IgD-negative memory B cell (primary cell): ENCODE measurements around the gene CXXC4. TPM values are rescaled to one million over a fixed set of nuclear protein-coding genes. Genes with fewer than 3 reads are reported as not detected.

Source experiments
- H3K27ac Mint-ChIP-seq, 3 donors: one replicate each; pipeline ENCODE4 v1.8.0; 2020 to 2022; ENCODE audit warnings: mild to moderate bottlenecking in 3 of 3, mixed read lengths in 3 of 3, moderate library complexity in 1 of 3
- H3K27me3 Mint-ChIP-seq: one replicate; pipeline ENCODE4 v1.8.0; 2021; ENCODE audit warnings: mixed read lengths
- H3K36me3 Mint-ChIP-seq: one replicate; pipeline ENCODE4 v1.8.0; 2020; ENCODE audit warnings: mild to moderate bottlenecking, mixed read lengths
- H3K4me1 Mint-ChIP-seq, 3 donors: one replicate each; pipeline ENCODE4 v1.8.0; 2020 to 2022; ENCODE audit warnings: mixed read lengths in 3 of 3, mild to moderate bottlenecking in 1 of 3
- H3K4me3 Mint-ChIP-seq, 4 donors: one replicate each; pipeline ENCODE4 v1.8.0; 2020 to 2022; ENCODE audit warnings: mild to moderate bottlenecking in 4 of 4, mixed read lengths in 4 of 4, moderate library complexity in 3 of 4
- H3K9me3 Mint-ChIP-seq, 3 donors: one replicate each; pipeline ENCODE4 v1.8.0; 2020 to 2021; ENCODE audit warnings: mixed read lengths in 3 of 3, mild to moderate bottlenecking in 1 of 3
- polyA plus RNA-seq: library from polyadenylated mRNA; unstranded; fragments of 300-500 nt; fragmentation: Illumina TruSeq; gene quantifications from one replicate; pipeline ENCODE4 v1.2.3, GENCODE V29; 2021

Gene CXXC4
- polyA plus RNA-seq, 1 donor from 2014 or later = not detected

GRCh38 chr4:104462641-104463040 is 32.1 kb downstream of the CXXC4 start:
- peaks cover 5% of the 10 kb centered on the region for H3K27me3 Mint-ChIP-seq
- H3K27ac Mint-ChIP-seq = no peak overlapping the region
- no peak overlapping the region for H3K4me3 Mint-ChIP-seq
- H3K9me3 Mint-ChIP-seq = peaks cover 0 to 3% (median 0%) of the 10 kb centered on the region in 3 donors
- H3K4me1 Mint-ChIP-seq = no peaks in the 10 kb centered on the region
- no peaks in the 10 kb centered on the region for H3K36me3 Mint-ChIP-seq

GRCh38 chr4:104457308-104457981 is 37.2 kb downstream of the CXXC4 start:
- Mint-ChIP-seq H3K27ac (no peak overlapping the region), H3K36me3 (no peaks in the 10 kb centered on the region), H3K4me1 (no peaks in the 10 kb centered on the region), H3K4me3 (no peak overlapping the region), H3K9me3 (peaks cover 0 to 3% (median 0%) of the 10 kb centered on the region in 3 donors), H3K27me3 (peaks cover 2% of the 10 kb centered on the region)

- no peaks in the 10 kb centered on the region for H3K36me3 Mint-ChIP-seq
- H3K9me3 Mint-ChIP-seq = no peaks in the 10 kb centered on the region
- H3K27ac Mint-ChIP-seq = no peak overlapping the region
- no peaks in the 10 kb centered on the region for H3K4me1 Mint-ChIP-seq
- no peaks in the 10 kb centered on the region for H3K27me3 Mint-ChIP-seq
- H3K4me3 Mint-ChIP-seq = no peak overlapping the region
These were observed 43.1 kb downstream of the CXXC4 start for GRCh38 chr4:104451573-104451972.

GRCh38 chr4:104449537-104449936 is 45.2 kb downstream of the CXXC4 start:
- Mint-ChIP-seq H3K27me3 (no peaks in the 10 kb centered on the region), H3K27ac (no peak overlapping the region), H3K36me3 (no peaks in the 10 kb centered on the region)

GRCh38 chr4:104447294-104447693 is 47.4 kb downstream of the CXXC4 start:
- no peaks in the 10 kb centered on the region for H3K36me3 Mint-ChIP-seq
- H3K4me1 Mint-ChIP-seq = no peaks in the 10 kb centered on the region
- H3K4me3 Mint-ChIP-seq = no peak overlapping the region
- no peaks in the 10 kb centered on the region for H3K9me3 Mint-ChIP-seq
- H3K27ac Mint-ChIP-seq = no peak overlapping the region
- H3K27me3 Mint-ChIP-seq = no peaks in the 10 kb centered on the region

More at GRCh38 chr4:104449537-104449936, 45.2 kb downstream of the CXXC4 start:
- H3K4me3 Mint-ChIP-seq = no peak overlapping the region
- no peaks in the 10 kb centered on the region for H3K9me3 Mint-ChIP-seq
- H3K4me1 Mint-ChIP-seq = no peaks in the 10 kb centered on the region

DNA sequence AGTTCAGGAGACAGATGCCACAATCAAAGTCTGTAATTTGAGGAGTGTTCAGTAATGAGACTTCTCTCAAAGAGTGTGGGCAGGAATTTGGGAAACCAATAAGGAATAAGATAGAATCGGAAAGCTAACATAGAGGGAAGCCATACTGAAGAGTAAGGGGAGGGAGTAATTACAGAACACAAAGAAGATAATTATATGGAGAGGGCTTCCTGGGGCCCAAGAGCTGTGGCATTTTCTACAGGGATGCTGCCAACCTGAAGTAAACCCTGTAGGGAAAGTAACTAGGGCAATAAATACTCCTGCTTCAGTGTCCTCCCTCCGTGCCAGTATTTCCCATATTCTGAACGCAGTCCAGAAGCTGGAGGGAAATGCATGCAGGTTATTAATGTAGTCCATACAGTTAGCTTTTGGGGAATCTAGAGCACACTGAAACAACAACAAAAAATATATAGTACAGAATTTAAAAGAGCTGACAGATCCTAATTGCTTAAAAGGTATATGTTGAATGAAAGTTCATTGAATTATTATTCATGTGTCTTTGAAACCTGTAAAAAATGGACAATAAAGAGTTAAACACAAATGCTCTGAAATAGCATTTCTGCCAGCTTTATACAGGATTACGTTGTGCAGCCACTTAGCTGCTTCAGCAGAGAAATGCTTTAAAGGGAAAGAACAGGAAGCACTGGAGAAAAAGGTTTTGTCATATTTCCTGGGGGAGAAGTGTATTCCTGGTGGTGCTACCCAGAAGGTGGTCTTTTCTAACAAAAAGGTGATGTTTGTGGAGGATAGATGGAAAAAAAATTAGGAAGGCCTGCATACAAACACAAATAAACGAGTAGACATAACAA is 48.0 kb downstream of the CXXC4 start:
- H3K27me3 Mint-ChIP-seq = no peaks in the 10 kb centered on the region
- H3K4me3 Mint-ChIP-seq = no peak overlapping the region
- no peaks in the 10 kb centered on the region for H3K9me3 Mint-ChIP-seq
- no peak overlapping the region for H3K27ac Mint-ChIP-seq
- no peaks in the 10 kb centered on the region for H3K36me3 Mint-ChIP-seq
- no peaks in the 10 kb centered on the region for H3K4me1 Mint-ChIP-seq

DNA sequence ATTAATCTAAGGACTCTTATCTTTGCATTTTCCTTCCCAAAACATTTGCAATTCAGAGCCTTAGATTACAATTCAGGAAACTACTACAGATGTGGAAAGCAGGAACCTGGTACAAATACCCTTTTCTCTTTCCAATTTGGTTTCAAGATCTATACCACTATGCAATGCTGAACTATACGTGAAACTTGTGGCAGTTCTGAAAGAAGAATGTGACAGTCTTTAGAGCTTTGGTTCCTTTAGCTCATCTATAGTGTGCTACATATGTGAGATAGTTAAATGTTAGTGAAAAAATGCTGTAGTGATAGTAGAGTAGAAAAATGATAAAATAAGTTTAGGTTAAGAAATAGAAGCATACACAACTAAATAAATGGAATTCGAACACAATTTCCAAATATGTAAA is 50.0 kb downstream of the CXXC4 start:
- H3K27ac Mint-ChIP-seq = no peak overlapping the region
- no peaks in the 10 kb centered on the region for H3K4me1 Mint-ChIP-seq
- no peaks in the 10 kb centered on the region for H3K27me3 Mint-ChIP-seq
- no peak overlapping the region for H3K4me3 Mint-ChIP-seq
- H3K9me3 Mint-ChIP-seq = no peaks in the 10 kb centered on the region
- H3K36me3 Mint-ChIP-seq = no peaks in the 10 kb centered on the region

GRCh38 chr4:104436542-104436941 is 58.2 kb downstream of the CXXC4 start:
- Mint-ChIP-seq H3K27me3 (peaks cover 6% of the 10 kb centered on the region), H3K4me3 (no peak overlapping the region), H3K9me3 (no peaks in the 10 kb centered on the region), H3K36me3 (no peaks in the 10 kb centered on the region), H3K4me1 (no peaks in the 10 kb centered on the region), H3K27ac (no peak overlapping the region)

- Mint-ChIP-seq H3K4me1 (no peaks in the 10 kb centered on the region), H3K9me3 (peaks cover 1 to 3% (median 2%) of the 10 kb centered on the region in 3 donors), H3K4me3 (no peak overlapping the region), H3K36me3 (peaks cover 2% of the 10 kb centered on the region), H3K27me3 (peaks cover 6% of the 10 kb centered on the region), H3K27ac (no peak overlapping the region)
These were observed 65.4 kb downstream of the CXXC4 start for GRCh38 chr4:104429150-104429741.

GRCh38 chr4:104425948-104426347 is 68.7 kb downstream of the CXXC4 start:
- Mint-ChIP-seq H3K4me1 (no peaks in the 10 kb centered on the region), H3K9me3 (peaks cover 0 to 3% (median 0%) of the 10 kb centered on the region in 3 donors), H3K4me3 (no peak overlapping the region), H3K27ac (no peak overlapping the region), H3K27me3 (peaks cover 4% of the 10 kb centered on the region), H3K36me3 (peaks cover 2% of the 10 kb centered on the region)

- H3K9me3 Mint-ChIP-seq = peaks cover 0 to 3% (median 0%) of the 10 kb centered on the region in 3 donors
- H3K27me3 Mint-ChIP-seq = peaks cover 4% of the 10 kb centered on the region
- H3K36me3 Mint-ChIP-seq = peaks cover 2% of the 10 kb centered on the region
- H3K4me3 Mint-ChIP-seq = no peak overlapping the region
- no peaks in the 10 kb centered on the region for H3K4me1 Mint-ChIP-seq
- H3K27ac Mint-ChIP-seq = no peak overlapping the region
These were observed 69.7 kb downstream of the CXXC4 start for GRCh38 chr4:104424989-104425388.

GRCh38 chr4:104424475-104424941 is 70.2 kb downstream of the CXXC4 start:
- Mint-ChIP-seq H3K9me3 (peaks cover 0 to 3% (median 0%) of the 10 kb centered on the region in 3 donors), H3K4me3 (no peak overlapping the region), H3K36me3 (peaks cover 2% of the 10 kb centered on the region), H3K4me1 (no peaks in the 10 kb centered on the region), H3K27ac (no peak overlapping the region), H3K27me3 (peaks cover 4% of the 10 kb centered on the region)

- H3K4me3 Mint-ChIP-seq = no peak overlapping the region
- no peaks in the 10 kb centered on the region for H3K9me3 Mint-ChIP-seq
- H3K27ac Mint-ChIP-seq = no peak overlapping the region
These were observed 73.1 kb downstream of the CXXC4 start for GRCh38 chr4:104421566-104421965.

DNA sequence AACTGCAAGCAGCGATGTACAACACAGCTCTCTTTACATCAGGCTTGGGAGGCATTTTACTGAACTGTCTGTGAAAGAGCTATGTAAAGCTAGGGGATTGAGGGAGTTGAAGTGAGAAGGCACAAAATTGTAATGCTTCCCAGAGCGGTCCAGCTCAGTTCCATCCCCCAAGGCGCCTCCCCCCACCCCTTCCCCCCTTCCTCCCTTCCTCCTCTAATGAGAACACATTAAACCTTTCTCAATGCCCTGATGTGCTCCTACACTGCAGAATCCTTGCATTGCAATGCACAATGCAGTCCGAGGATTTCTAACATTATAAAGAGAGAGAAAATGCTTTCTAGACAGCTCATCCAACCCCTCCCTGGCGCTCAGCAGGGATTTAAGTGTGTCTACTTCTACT is 73.9 kb downstream of the CXXC4 start:
- Mint-ChIP-seq H3K4me3 (no peak overlapping the region), H3K4me1 (no peaks in the 10 kb centered on the region), H3K9me3 (no peaks in the 10 kb centered on the region), H3K27me3 (peaks cover under 1% of the 10 kb centered on the region), H3K36me3 (peaks cover 2% of the 10 kb centered on the region), H3K27ac (no peak overlapping the region)

More at GRCh38 chr4:104421566-104421965, 73.1 kb downstream of the CXXC4 start:
- no peaks in the 10 kb centered on the region for H3K4me1 Mint-ChIP-seq
- H3K27me3 Mint-ChIP-seq = peaks cover 4% of the 10 kb centered on the region
- peaks cover 2% of the 10 kb centered on the region for H3K36me3 Mint-ChIP-seq
